Activated CD8-positive, alpha-beta memory T cell treated with anti-CD3 and anti-CD28 coated beads for 48 hours (primary cell): ENCODE results near the gene LRMDA.

Source experiments
- DNase-seq, 3 experiments: peaks; one replicate each; pipeline ENCODE4 v3.0.0-alpha.2; 2020; ENCODE audit warnings: low read depth in 2 of 3, low spot score in 2 of 3

The LRMDA gene

DNA sequence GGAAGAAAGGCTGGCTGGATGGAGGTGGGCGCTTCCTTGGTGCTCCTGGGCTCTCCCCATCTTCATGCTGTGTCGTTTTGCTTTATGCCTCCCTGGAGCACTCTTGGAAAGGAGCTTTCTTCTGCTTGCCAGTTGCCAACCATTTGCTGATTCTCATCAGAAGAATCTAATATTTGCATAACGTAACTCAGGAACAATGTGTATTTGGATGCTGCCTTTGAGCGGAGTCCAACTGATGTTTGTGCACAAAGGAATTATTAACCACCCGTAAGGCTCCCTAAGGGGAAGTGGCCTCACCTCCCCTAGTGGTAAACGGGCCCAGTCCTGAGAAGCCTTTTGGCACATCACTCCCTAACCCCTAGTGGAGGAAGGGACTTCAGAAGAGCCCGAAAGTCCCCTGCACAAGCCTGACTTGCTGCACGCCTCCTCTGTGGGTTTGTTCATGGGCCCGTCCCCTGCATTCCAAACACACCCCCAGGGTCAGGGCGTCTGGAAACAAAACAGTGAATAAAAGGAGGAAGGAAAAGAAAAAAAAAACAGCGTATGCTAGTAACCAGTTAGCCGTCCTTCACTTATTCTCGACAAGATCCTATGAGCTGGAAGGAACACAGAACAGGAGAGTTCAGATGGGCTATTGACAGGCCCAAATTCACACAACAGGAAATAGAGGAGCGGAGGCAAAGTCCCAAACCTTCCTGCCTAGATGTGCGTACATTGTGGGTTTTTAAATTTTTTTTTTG is 602.2 kb downstream of the LRMDA start:
- no peak for DNase-seq

DNA sequence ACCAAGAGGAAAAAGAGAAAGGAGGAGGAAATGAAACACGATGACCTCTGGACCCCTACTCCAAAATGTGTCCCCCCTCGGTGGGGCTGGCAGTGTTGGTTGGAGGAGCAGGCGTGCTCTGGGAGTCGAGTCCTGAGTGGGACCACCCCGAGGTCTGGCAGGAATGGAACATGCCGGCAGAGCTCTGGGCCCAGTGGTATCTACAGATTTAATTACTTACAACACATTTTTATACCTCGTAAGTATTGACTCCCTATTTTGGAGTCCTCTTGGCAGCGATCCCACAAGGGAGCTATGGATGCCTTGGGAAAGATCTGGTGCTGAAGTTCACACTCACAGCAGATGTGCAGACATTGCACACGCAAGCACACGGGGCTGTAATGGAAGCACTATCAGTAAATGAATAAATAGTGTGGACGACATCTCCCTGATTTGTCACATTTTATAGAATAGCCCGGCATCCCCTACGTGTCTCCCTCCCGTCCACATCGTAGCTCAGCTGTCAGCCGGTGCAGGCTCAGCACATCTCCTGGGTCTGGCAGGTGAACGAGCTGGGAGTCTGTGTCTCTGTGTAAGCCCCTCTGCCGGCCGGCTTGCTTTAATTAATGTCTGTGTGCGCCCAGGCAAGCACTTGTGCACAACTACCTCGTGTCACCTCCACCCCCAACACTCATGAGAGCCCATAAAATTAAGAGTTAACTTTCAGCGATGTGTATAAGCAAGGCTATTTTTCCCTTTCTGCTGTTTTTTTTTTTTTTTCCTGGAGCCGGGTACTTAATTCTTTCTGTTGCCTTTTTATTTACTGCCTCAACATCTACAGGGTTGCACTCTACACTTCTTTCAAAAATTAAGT is 603.2 kb downstream of the LRMDA start:
- no peak for DNase-seq

DNA sequence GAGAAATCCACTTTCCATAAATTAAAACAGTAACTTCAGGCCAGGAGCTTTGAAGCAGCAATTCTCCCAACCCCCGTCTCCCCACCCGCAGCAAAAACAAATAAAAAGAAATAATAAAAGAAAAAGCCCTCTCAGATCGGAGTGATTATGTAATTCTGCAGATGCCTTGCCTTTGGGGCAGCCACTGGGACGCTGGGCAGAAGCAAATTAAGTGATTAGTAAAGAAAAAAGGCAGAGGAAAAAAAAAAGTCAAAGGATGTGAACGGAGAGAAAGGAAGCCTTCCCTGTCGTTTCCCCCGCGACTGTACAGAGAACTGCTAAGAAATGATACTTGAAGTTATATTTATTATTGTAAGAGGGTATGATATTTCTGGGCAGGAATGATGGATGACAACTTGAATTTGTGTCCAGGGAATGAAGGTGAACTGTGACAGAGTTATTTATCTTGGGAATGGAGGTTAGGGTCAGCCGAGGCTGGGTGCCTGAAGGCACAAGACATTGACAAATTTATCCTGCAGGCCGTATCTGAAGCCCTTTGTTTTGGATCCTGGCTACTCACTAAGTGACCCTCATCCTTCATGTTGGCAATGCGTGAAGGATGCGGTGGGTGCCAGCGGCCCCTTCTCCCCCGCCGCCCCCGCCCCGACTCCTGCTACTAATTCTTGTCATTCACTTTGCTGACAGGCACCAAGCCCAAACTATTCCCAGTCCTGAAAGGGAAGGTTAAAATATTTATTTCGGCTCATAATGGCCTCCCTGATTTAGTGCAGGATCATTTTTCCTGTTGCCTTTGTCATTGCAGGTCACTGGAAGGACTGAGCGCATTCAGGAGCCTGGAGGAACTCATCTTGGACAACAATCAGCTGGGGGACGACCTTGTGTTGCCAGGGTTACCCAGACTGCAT is 604.0 kb downstream of the LRMDA start:
- no peak for DNase-seq

DNA sequence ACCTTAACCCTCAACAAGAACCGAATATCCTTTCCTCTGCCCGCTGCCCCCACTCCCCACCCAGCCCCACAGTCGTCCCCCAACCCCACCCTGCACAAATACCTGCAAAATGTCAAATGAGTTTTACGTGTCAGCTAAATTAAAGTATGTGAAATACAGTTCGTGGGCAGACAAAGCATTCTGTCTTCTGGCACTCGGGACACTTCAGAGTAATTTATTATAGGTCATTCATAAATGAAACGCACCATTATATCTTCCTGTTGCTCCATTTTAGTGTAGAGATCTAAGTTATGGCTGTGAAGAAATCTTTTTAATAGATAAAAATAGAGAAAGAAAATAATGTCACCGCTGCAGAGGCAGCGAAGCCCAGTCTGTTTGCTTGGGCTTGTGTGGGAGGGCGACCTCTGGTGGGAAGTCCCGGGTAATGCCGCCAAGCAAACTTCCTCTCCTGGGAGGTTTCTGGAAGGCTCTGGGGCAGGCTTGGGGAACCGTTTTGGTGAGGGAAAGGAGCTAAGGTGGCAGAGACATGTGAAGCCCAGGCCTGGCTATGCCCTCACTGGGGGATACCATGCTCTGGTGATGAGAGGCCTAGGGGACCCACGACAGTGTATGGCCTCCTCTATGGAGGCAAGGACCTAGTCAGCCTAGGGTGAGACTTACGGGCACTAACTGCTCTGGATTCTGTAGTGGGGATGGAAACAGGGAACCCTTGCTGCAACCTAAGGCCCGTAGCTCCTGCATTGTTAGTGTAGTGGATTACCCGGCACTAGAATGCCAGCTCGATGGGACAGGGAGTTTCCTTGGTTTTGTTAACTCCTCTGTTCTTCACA is 604.9 kb downstream of the LRMDA start:
- peak; percentile 12 to 25 (median 20) for DNase-seq

DNA sequence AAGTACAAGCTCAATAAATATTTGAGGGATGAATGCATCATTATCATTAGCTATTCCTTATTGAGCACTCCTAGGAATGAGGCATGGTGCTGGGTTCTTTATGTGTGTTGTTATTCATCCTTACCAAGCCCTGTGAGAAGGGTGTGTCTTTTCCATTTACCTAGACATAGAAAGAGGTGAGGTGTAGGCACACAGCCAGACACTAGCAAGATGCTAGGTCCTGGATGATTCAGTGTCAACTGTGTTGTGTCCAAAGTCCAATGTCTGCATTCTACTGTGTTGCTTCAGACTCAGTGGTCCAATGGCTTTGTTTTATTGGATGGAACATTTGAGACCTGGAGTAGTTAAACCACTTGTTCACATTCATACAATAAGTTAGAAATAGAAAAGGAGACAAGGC is 605.5 kb downstream of the LRMDA start:
- DNase-seq = no peak

DNA sequence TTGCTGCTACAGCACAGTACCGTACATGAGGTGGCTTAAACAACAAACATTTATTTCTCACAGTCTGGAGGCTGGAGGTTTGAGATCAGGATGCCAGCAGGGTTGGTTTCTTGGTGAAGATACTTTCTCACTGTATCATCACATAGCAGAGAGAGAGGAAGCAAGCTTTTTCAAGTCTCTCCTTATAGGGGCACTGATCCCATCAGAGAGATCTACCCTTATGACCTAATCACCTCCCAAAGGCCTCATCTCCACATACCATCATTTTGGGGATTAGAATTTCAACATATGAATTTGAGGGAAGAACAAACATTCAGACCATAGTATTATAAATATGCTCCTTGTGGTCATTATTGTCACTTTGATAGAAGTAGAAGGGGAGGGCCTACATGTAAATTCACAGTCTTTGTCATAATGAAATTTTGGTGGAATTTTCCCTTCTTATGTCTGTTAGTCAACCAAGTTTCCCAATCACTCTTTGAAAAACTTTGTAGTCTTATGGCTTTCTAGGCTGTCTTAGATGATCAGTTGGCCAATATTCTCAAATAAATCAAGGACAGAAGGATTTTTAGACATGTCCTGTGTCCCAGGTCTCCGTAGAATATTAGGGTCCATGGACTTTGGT is 606.2 kb downstream of the LRMDA start:
- DNase-seq = no peak

DNA sequence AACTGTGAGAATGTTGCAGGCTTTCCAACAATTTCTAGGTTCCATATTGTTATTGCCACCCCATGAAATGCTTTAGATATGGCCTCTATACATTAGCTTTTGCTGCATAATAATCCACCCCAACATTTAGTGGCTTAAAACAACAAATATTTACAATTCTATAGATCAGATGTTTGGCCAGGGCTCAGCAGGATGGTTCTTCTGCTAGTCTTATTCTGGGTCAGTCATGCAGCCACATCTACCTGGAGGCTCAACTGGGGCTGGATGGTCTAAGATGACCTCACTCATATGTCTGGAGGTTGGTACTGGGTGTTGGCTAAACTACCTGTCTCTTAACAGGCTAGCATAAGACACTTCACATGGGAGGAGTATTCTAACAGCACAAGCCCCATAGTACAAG is 607.3 kb downstream of the LRMDA start:
- DNase-seq = no peak

DNA sequence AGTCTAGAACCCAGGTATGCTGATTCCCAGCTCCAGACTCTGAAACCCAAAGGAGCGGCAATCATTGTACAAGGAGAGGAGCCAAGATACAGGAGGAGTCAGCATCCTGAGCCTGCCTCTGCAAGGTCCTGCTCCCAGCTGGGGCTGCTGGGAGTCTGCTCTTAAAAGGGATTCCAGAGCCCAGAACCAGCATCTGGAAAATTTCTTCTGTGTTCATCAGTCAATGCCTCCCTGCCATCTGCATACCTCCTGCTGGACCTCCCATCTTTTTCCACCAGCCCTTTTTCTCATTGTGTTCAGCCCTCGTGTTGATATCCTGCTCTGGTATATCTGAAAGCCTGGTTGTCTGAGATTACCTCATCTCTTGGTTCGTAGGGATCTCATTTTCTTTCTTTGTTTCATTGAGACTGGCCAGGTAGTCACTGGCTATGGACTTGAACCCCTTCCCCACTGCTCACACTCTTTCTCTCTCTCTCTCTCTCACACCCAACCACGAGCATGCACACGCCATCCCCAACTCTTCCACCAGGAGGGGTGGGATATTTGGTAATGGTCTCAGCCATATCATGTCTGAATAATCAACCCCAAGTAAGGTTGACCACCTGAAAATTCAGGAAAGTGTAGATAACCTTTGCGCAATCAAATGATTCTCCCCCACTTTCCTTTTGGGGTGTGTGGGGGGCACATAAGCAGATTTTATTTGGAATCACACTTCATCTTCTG is 608.8 kb downstream of the LRMDA start:
- DNase-seq = no peak

DNA sequence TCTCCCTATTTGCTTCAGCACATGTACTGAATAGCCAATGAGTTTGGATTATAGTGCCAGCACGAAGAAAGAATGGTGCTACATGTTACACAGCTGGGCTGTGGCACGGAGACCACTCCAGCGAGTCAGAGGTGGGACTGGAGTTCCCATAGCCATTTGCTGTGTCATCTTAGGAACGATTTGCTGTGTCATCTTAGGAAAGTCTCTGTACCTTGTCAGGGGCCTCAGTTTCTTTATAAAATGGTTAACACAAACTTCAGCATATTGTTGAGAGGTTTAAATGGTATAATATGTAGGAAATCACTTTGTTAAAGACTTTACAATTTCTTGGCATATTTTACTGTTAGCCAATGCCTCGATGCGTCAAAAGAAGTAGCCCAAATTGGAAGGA is 609.4 kb downstream of the LRMDA start:
- DNase-seq = no peak

DNA sequence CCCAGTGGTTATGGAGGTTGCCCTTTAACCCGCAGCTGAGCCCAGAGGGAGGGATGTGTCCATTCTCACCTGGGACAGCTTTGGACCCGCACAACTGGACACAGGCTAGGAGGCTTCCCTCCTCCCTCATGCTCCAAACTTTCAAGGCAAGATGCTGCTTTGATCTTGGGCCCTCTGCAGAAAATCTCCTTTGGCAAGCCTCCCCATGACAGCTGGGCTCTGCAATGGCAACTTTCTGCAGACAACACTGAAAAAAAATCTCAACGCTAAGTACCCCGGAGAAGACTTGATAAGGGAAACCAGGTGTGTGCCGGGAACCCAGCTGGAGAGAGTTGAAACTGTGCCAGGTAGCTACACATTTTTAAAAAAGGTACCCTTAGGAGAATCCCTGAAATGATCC is 610.1 kb downstream of the LRMDA start:
- no peak for DNase-seq

DNA sequence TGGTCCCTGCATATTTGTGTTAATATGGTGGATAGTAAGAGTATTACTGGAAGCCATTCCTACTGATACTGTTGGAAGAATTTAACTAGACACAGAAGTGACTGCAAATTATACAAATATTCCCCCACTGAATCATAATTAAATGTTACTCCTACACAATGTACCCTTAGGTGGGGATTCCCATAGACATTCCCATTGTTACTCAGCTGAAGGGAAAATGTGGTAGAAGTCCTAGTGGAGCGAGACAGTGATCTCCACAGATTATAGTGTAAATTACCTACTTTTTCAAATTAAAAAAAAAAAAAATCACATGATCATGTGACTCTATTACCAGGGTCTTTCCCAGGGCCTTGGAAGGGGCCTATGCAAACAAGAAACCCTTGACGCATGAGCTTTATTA is 611.8 kb downstream of the LRMDA start:
- DNase-seq = no peak

DNA sequence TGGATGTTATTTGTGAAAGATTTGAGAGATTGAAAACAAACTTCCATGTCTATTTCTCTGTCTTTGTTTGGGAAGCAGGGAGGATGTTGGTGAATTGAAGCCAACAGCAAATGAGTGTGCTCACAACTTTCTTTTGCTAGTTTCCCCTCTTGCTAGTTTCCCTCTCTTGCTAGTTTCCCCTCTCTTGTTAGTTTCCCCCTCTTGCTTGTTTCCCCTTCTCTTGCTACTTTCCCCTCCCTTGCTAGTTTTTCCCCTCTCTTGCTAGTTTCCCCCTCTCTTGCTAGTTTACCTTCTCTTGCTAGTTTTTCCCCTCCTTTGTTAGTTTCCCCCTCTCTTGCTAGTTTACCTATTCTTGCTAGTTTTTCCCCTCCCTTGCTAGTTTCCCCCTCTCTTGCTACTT is 613.3 kb downstream of the LRMDA start:
- DNase-seq = no peak

DNA sequence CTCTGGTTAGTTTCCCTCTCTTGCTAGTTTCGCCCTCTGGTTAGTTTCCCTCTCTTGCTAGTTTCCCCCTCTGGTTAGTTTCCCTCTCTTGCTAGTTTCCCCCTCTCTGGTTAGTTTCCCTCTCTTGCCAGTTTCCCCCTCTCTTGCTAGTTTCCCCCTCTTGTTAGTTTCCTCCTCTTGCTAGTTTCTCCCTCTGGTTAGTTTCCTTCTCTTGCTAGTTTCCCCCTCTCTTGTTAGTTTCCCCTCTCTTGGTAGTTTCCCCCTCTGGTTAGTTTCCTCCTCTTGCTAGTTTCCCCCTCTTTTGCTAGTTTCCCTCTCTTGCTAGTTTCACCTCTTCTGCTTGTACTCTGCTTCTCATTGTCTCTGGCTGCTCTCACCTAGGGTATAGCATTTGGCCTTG is 613.8 kb downstream of the LRMDA start:
- no peak for DNase-seq

DNA sequence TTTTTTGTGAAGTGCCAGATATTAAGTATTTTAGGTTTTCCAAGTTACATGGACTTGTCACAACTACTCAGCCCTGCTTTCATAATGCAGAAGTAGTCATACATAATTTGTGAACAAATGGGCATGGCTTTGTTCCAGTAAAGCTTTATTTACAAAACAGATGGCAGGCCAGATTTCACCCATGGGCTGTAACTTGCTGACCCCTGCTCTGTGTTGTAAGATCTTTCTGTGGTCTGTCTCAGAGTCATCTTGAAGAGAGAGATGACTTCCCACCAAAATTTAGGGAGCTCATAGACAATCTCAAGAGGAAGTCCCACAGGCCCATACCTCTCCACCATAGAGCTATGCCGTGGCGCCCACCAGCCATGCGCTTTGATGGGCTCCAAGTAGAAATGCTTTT is 616.1 kb downstream of the LRMDA start:
- no peak for DNase-seq

DNA sequence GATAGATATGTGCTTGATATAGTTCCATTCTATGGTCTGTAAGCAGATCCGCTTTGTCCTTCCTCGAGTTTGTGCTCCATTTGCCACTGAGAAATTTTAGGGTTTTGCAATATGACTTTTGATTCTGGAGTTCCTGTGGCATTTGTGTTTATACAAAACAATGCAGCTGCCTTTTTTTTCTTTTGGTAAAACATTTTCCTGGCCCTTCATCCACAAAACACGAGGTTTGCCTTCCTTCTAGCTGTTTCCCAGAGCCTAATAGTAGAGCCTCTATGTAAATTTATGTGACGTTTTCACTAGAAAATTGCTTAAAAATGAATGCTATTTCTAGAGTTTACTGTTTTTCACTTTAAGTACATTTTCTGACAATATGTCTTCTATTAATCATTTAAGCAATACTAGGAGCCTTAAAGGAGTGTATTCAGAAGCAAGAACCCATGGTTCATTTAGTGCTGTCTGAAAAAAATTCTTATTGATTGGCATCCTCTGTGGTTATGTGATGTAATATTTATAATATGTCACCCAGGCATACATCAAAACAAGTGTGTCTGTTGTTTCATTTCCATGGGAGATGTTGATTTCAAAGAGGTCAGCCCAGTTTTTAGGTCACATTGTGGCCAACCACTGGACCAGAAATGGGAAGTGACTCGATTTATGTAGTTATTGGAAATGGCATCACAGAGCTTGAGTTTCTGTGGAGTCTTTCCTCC is 618.3 kb downstream of the LRMDA start:
- DNase-seq = no peak

DNA sequence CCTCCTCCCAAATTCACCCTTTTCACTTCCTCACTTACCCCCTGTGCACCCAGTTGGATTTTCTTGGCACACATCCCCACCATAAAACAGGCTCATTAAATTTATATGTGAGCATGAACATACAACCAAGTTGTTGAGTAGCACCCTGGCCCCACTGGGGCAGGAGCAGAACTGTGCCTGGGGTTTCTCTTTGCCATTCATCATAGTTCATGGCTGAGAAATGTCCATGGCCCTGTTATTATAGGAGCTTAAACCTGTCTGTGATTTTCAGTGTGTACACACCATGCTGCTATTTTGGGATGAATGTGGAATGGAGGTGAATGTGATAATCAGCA is 618.8 kb downstream of the LRMDA start:
- DNase-seq = no peak

DNA sequence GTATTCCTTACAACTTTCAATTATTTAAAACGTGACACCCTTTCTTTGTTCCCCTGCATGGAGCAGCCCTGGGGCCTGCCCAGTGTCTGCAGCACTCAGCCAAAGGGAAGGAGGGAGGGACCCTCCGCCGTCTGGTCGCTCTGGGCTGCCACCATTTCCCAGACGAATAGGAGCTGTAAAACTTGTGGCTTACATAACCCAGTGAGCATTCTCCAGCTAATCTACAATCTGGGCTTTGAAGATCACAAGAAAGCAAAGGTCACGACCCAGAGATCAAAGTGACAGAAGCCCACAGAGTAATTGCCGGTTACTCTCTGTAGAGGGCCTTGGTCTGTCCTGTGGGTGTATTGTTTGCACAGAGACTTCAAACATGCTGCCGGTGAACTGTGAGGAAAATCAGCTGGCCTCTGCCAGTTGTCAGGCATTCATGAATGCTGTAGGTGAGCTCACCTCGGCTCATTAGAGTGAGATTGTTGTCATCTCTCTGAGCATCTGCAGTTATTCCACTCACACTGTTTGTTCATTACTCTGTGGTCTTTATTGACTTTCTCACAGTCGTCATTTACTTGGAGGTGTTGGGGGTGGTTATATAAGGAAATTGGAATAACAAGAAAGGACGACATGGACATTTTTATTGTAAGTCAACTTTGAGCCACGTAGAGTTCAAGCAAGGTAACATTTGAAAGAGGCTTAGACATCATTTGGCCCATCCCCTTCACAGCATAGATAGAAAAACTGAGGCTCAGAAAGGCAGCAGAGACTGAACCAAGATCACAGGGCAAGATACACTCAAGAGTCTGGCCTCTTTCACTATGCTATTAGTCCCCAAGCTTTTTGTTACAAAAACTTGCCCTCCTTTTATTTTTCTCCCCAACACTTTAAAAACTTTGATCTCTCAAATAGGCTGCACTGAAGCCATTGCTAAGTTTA is 619.8 kb downstream of the LRMDA start:
- no peak for DNase-seq
